Thoracic aorta (tissue), 2 donors: ENCODE results near the gene FAM228A. TPM values are rescaled to one million over a fixed set of nuclear protein-coding genes. Genes with fewer than 3 reads are reported as not detected.

Source experiments
- ATAC-seq: fragments of 150-250 bp; one replicate; pipeline ENCODE4 v1.8.0; 2017; ENCODE audit warnings: low read depth; ENCODE audit not compliant: insufficient number of reproducible peaks, low FRiP score
- DNase-seq: peaks from one replicate; pipeline ENCODE4 v3.0.0-alpha.2; 2020; ENCODE audit warnings: low spot score
- H3K27ac ChIP-seq, 2 donors: fragments of 200-600 bp; sonication (generic); 1 replicate in 1 of 2; 2 replicates in 1 of 2; pipeline ENCODE4 v1.5.1; 2016; ENCODE audit warnings: mild to moderate bottlenecking in 2 of 2, moderate library complexity in 2 of 2
- H3K27me3 ChIP-seq: fragments of 200-600 bp; sonication (generic); replicated peaks from 2 replicates; pipeline ENCODE4 v1.6.0; 2016; ENCODE audit warnings: mild to moderate bottlenecking; ENCODE audit not compliant: insufficient read depth
- H3K36me3 ChIP-seq: fragments of 200-600 bp; sonication (generic); one replicate; pipeline ENCODE4 v1.5.1; 2016
- H3K4me1 ChIP-seq, 2 donors: fragments of 200-600 bp; sonication (generic); 1 replicate in 1 of 2; 2 replicates in 1 of 2; pipeline versions ENCODE4 v1.5.1 to v1.6.0; 2016; ENCODE audit warnings: low read depth in 2 of 2, mild to moderate bottlenecking in 1 of 2; ENCODE audit not compliant: control insufficient read depth in 1 of 2
- H3K4me3 ChIP-seq: fragments of 200-600 bp; sonication (generic); 2 replicates; pipeline ENCODE4 v1.5.1; 2016; ENCODE audit warnings: mild to moderate bottlenecking
- H3K9me3 ChIP-seq: fragments of 200-600 bp; sonication (generic); 2 replicates; pipeline ENCODE4 v1.5.1; 2016
- total RNA-seq, 2 donors: library from RNA; depleted of rRNA; stranded (reverse); fragments of >200 nt; gene quantifications; one replicate each; pipeline versions ENCODE4 v1.1.0 to v1.2.3, GENCODE V29; 2016
- TF ChIP-seq, protein P1 (sequence below): fragments of 200-600 bp; sonication (generic); IDR thresholded peaks from one replicate; pipeline ENCODE4 v1.5.1; 2019; ENCODE audit warnings: antibody characterized with exemption

Gene FAM228A
- total RNA-seq, 2 donors from 2014 or later = 0.81 to 0.92 TPM

DNA sequence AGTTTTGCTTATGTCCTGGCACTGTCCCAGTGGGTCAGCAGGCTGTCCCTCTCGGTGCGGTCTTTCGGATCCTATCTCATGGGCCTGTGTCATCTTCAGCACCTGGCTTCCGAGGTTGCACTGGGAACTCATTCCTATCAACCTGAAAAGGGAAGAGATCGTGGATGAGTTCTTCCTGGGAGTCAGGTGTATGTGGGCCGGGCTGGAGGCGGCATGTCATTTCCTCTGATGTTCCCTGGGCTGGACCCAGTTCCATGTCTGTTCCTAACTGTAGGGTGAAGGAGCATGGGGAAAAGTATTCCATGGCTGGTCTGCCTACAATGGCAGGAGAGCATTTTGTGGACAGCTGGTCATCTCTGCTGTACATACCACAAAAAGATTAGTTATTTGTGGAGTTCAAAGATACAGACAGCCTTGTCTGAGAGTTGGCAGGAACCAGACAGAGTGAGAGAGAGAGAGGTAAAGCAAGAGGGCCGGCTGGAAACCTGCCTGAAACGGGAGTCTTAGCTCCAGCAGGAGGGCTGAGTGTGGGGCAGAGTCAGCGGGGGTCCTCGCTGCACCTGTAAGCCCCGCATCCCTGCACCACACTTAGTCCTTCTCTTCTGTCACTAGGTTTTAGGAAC is 25.2 kb downstream of the FAM228A start:
- H3K27ac ChIP-seq = no peak overlapping the region
- DNase-seq (no peak), ATAC-seq (no peak)
- TF ChIP-seq, protein P1, sequence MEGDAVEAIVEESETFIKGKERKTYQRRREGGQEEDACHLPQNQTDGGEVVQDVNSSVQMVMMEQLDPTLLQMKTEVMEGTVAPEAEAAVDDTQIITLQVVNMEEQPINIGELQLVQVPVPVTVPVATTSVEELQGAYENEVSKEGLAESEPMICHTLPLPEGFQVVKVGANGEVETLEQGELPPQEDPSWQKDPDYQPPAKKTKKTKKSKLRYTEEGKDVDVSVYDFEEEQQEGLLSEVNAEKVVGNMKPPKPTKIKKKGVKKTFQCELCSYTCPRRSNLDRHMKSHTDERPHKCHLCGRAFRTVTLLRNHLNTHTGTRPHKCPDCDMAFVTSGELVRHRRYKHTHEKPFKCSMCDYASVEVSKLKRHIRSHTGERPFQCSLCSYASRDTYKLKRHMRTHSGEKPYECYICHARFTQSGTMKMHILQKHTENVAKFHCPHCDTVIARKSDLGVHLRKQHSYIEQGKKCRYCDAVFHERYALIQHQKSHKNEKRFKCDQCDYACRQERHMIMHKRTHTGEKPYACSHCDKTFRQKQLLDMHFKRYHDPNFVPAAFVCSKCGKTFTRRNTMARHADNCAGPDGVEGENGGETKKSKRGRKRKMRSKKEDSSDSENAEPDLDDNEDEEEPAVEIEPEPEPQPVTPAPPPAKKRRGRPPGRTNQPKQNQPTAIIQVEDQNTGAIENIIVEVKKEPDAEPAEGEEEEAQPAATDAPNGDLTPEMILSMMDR = no peak
- no peak overlapping the region for H3K4me3 ChIP-seq
- H3K36me3 ChIP-seq = peaks cover 23% of the 10 kb centered on the region
- H3K27me3 ChIP-seq = no peaks in the 10 kb centered on the region
- no peaks in the 10 kb centered on the region for H3K9me3 ChIP-seq
- H3K4me1 ChIP-seq = no peaks in the 10 kb centered on the region

DNA sequence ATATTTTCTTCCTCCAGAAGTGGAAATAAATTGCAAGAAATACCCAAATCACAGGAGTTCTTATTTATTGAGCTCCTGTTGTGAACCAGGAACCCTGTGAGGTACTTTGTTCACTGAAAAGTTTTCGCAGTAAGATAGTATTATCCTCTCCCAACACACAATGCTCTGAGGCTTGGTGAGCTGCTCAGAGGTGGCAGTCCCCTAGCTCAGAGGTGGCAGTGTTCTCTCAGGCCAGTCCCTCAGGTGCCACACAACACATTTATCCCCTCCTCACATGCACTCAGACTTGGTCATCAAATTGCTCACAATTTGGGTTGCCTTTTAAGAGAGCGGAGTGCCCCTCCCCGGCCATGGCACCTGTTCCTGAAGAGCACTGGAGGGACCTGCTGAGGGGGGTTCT is 25.9 kb downstream of the FAM228A start:
- Histone ChIP-seq H3K4me3 (no peak overlapping the region), H3K27ac (no peak overlapping the region), H3K27me3 (no peaks in the 10 kb centered on the region), H3K4me1 (no peaks in the 10 kb centered on the region), H3K36me3 (peaks cover 31% of the 10 kb centered on the region), H3K9me3 (no peaks in the 10 kb centered on the region)
- ATAC-seq = no peak
- TF ChIP-seq, protein P1 = no peak
- no peak for DNase-seq

DNA sequence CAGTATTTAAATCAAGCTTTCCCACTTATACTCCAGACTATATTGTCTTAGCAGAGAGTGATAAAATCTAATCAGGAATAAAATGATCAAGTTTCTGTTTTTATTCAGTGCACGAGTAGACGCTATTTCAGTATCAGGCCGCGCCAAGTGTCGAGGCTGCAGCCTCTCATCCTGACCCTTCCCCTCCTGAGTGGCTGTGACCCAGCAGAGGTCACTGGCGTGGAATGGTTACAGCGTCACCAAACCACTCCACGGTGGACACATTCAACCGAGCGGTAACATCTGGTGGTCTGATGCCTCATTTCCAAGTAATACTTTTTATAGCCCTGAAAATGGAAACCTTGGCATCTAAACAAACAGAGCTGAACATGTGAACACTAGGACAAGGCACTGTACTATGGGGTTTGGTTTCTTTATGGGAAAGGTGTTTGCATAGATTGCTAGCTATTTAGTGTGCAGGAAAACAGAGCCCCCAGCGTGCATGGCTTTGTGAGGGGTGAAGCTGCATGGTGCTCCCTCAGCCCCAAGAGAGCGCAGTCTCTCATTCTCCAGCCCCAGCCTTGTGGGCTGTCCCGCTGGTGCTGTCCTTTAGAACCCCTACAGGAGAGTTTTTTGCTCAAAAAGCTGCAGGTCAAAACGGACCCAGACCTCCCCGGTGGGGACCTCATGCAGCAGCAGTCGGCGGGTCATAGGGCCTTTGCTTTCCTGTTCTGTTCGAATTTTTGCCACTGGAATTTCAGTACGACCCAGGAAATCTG is 28.4 kb downstream of the FAM228A start:
- Histone ChIP-seq H3K4me1 (no peaks in the 10 kb centered on the region), H3K9me3 (no peaks in the 10 kb centered on the region), H3K27ac (no peak overlapping the region), H3K36me3 (peaks cover 45% of the 10 kb centered on the region), H3K4me3 (no peak overlapping the region), H3K27me3 (no peaks in the 10 kb centered on the region)
- TF ChIP-seq, protein P1 = no peak
- no peak for DNase-seq
- ATAC-seq = no peak

DNA sequence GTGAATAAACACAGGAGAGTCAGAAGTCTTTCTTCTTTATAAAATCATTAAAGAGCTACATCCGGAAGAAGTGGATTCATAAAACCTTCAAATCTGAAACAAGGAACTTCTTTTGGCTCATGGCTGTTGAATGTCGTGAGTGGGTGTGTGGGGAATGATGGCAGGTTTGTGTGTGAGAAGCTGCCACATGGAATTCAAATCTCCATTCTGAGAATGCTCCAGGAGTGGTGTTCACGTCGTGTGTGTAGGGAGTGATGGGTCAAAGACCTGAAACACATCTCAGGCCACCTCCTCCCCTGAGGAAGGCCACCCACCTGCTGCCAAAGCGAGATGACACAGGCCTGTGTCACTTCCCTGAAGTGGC is 28.9 kb downstream of the FAM228A start:
- no peaks in the 10 kb centered on the region for H3K4me1 ChIP-seq
- H3K27ac ChIP-seq = no peak overlapping the region
- no peaks in the 10 kb centered on the region for H3K27me3 ChIP-seq
- DNase-seq (no peak), ATAC-seq (no peak)
- H3K36me3 ChIP-seq = peaks cover 51% of the 10 kb centered on the region
- TF ChIP-seq, protein P1 = no peak
- H3K9me3 ChIP-seq = no peaks in the 10 kb centered on the region
- H3K4me3 ChIP-seq = no peak overlapping the region

DNA sequence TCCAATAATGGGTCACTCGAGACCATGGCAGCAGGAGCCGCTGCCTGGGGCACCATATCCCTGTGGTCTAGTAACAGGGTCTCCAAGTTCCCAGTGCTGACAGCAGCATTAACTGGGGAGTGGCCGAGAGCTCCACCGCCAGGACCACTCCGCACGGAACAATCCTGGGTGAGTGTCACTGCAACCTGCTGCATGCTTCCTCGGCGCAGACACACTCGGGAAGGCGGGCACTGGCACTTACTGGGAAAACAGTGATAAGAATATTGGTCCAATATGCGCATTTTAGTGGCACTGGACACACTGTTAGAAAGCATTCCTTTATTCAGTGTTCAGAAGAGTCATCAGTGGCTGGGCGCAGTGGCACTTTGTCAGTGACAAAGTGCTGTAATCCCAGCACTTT is 29.7 kb downstream of the FAM228A start:
- Histone ChIP-seq H3K36me3 (peaks cover 58% of the 10 kb centered on the region), H3K27me3 (no peaks in the 10 kb centered on the region), H3K4me1 (no peaks in the 10 kb centered on the region), H3K9me3 (no peaks in the 10 kb centered on the region), H3K4me3 (no peak overlapping the region), H3K27ac (no peak overlapping the region)
- TF ChIP-seq, protein P1 = no peak
- ATAC-seq (no peak), DNase-seq (no peak)
